NCI-H345 (cell line): ENCODE measurements around the gene SCD5.
"Not testable (repeated sequence)": the region's sequence is repeated elsewhere in the genome, so short reads cannot be mapped to it uniquely, and the experiment has no call there.

ENCODE experiments used
- DNase-seq: peaks from one replicate; lab custom pipeline; 2025; lab: John Stamatoyannopoulos, UW

SCD5 gene

GRCh38 chr4:82798168-82799005 is at the start of gene SCD5:
Gene SCD5, minus strand, starts transcription at chr4:82798796. Its CDS starts 259 bp downstream, at chr4:82798537.
- peak; percentile 21 for DNase-seq

- DNase-seq, result no peak
Observed at GRCh38 chr4:82842593-82842992, 44.0 kb upstream of the SCD5 start.

GRCh38 chr4:82839624-82840023 is 41.0 kb upstream of the SCD5 start:
- no peak for DNase-seq

GRCh38 chr4:82833696-82834313 is 35.2 kb upstream of the SCD5 start:
- no peak for DNase-seq

GRCh38 chr4:82833060-82833459 is 34.5 kb upstream of the SCD5 start:
- DNase-seq, result not testable (repeated sequence)

- no peak for DNase-seq
Observed at GRCh38 chr4:82825425-82825824, 26.8 kb upstream of the SCD5 start.

- no peak for DNase-seq
Observed at GRCh38 chr4:82823062-82823461, 24.5 kb upstream of the SCD5 start.

- DNase-seq, result no peak
Observed at GRCh38 chr4:82820689-82821088, 22.1 kb upstream of the SCD5 start.

- DNase-seq, result no peak
Observed at GRCh38 chr4:82818664-82819662, 20.4 kb upstream of the SCD5 start.

GRCh38 chr4:82816874-82817273 is 18.3 kb upstream of the SCD5 start:
- not testable (repeated sequence) for DNase-seq

- DNase-seq, result no peak
Observed at GRCh38 chr4:82814034-82814433, 15.4 kb upstream of the SCD5 start.

- DNase-seq, result peak; percentile 51
Observed at GRCh38 chr4:82811838-82812341, 13.3 kb upstream of the SCD5 start.

GRCh38 chr4:82811392-82811791 is 12.8 kb upstream of the SCD5 start:
- DNase-seq, result no peak

- DNase-seq, result no peak
Observed at GRCh38 chr4:82810176-82810575, 11.6 kb upstream of the SCD5 start.

- DNase-seq, result no peak
Observed at GRCh38 chr4:82809619-82810018, 11.0 kb upstream of the SCD5 start.

GRCh38 chr4:82803746-82804145 is 5.2 kb upstream of the SCD5 start:
- DNase-seq, result no peak

- DNase-seq, result no peak
Observed at GRCh38 chr4:82802911-82803310, 4.3 kb upstream of the SCD5 start.

GRCh38 chr4:82801910-82802521 is 3.4 kb upstream of the SCD5 start:
- peak; percentile 19 for DNase-seq

- no peak for DNase-seq
Observed at GRCh38 chr4:82799006-82799881, 648 bp upstream of the SCD5 start.

GRCh38 chr4:82797405-82798111 is 1.0 kb downstream of the SCD5 start:
- DNase-seq, result peak; percentile 29
